ENCODE data around the gene MAP1S.

- TF ChIP-seq CTCF (IDR thresholded peaks at IDR 0.05) (no peak), POLR2A (IDR thresholded peaks at IDR 0.05) (no peak), EP300 (IDR thresholded peaks at IDR 0.05) (no peak)
Measured at GRCh38 chr19:17687141-17687856, 32.0 kb upstream of the MAP1S start.

Measured in tibial nerve (tissue), 4 donors.